Measurements from ENCODE around the gene KCTD7.
"Not testable (repeated sequence)": the region's sequence is repeated elsewhere in the genome, so short reads cannot be mapped to it uniquely, and the experiment has no call there.

DNA sequence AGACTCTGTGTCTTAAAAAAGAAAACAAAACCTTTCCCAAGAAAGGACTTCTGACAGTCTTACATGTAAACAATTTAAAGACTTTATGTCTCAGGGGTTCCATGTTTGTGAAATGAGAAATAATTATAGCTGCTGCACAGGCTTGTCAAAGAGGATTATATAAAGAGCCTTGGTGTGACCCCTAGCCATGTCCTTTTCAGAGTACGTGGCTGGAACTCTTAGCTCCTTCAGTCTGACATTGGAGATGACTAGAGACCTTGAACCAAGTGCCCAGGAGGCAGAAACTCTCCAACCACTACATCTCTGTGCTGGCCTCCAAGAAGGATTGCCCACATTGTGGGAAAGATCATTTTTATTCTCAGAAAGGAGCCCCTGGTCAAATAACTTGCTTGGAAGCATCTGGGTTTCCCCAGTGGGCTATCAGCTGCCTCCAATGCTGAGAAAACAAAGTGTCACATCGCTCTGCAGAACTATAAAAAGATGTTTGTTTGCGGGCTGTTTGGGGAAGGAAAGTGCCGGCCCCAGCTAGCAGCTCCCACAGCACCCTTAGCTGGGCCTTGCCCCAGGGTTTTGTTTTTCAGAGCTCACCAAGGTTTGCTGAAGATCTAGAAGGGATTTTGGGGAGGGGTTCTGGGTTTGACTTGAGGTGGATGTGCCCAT is 6.8 kb downstream of the KCTD7 start:
- not testable (repeated sequence) for TF ChIP-seq POLR2AphosphoS5 (IDR thresholded peaks at IDR 0.05; ENCODE audit: low read depth, low read length); CTCF (IDR thresholded peaks at IDR 0.05)

All from Panc1 (cell line).